Stimulated activated CD8-positive, alpha-beta memory T cell treated with anti-CD3 and anti-CD28 coated beads, Interleukin-7, amount 100 ng/mL, for 1 hour (primary cell): ENCODE results near the gene SPON1.
A peak's percentile ranks its signal among the peaks of the same experiment; 100 is the strongest.
"Not testable (repeated sequence)": the region's sequence is repeated elsewhere in the genome, so short reads cannot be mapped to it uniquely, and the experiment has no call there.

Source experiments
- DNase-seq, 2 donors: peaks; one replicate each; pipeline ENCODE4 v3.0.0-alpha.2; 2020; ENCODE audit warnings: low read depth in 2 of 2

SPON1 gene

GRCh38 chr11:14244926-14245325 lies 282.4 kb downstream of the SPON1 start:
- DNase-seq, result no peak

GRCh38 chr11:14245444-14245843 lies 282.9 kb downstream of the SPON1 start:
- no peak for DNase-seq

DNA sequence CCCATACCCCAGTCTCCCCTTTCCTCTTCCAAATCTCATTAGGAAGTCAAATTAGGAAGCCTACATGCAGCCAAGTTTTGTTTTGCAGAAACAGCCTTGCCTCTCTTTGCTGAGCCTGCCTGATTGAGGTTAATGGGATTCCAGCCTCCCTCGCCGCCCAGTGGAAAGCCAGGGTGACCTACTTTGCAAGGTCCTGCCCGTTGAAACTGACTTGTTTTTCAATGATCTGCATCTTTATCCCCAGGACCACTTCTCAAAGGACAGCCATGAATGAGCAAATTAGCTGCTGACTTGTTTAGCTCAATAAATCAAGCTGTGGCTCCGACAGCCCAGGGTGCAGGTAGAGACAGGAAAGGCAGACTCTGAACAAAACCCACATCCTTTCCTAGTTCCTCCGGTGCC lies 286.1 kb downstream of the SPON1 start:
- no peak for DNase-seq

DNA sequence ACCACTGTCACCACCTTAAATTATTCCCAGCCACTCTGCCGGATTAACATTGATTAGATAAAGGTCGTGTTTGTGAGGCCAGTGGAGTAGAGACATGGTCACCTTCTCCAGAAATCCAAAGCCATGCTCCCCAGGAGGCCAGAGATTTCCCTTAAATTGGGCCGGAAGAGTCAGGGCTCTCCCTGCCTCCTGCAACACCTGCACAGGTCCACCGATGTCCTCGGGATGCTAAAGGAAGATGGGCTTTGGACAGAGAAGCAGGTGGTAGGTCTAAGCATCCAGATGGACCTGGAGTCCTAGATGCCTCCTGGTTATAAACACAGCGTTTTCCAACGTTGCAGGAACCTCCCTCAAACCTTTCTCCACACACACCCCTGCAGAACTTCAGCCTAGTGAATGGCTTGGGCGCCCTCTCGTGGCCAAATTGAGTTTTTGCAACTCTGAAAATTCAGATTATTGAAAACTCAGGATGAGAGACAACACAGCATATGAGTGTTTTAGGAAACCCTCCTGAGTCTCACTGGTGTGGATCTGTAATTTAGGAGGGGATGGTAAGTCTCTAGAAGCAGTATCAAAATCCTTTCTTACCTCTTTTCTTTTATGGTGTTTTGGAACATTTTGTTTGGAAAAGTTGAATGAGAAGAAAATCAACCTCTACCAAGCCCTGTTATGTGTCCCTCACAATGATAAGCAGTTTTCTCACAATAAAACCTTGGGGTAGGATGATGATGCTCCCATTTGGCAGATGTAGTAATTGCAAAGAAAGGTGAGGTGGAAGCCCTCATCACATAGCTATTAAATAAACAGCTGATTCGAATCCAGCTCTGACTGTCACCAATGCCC lies 286.8 kb downstream of the SPON1 start:
- DNase-seq, result peak; percentile 41 to 52

DNA sequence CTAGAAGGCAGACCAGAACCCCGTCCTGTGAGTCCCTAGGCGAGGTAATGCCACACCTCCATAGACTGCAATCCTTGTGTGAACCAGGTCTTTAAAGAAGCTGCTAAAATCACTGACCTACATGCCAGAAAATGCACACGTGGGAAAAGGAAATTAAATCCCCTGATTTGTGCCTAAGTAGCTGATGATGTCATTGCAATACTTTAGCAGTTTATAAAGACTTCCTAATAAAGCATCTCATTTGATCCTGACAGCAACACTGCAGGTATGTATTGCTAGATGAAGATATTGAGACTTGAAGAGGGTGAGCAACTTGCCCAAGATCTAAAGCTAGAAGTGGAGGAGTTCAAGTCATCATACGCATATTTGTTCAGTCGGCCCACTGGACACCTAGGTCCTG lies 289.2 kb downstream of the SPON1 start:
- no peak for DNase-seq

DNA sequence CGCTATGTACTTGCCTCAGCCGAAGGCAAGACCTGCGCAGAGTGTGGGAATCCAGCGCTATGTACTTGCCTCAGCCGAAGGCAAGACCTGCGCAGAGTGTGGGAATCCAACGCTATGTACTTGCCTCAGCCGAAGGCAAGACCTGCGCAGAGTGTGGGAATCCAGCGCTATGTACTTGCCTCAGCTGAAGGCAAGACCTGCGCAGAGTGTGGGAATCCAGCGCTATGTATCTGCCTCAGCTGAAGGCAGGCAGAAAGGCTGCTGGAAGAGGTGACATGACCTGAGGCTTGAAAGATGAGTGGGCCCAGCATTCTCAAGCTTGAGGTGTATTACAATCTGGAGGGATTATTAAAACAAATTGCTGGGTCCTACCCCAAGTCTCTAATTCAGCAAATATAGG lies 290.0 kb downstream of the SPON1 start:
- not testable (repeated sequence) for DNase-seq

DNA sequence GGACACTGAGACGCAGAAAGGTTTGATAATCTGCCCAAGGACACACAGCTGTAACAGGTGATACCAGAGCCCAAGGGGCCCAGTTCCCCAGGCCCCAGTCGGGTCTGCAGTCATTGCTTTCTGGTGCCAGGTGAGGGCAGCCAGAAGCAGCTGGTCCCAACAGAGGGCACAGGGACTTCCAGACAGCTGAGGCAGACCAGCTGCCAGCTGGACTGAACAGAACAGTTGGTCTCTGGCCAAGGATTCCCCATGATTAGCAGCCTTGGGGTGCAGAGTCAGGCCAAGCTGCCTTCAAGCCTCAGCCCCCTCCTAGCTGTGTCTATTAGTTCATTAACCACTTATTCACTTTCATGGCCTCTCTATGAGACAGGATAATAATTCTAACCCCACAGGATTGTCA lies 290.9 kb downstream of the SPON1 start:
- DNase-seq, result no peak

GRCh38 chr11:14253840-14254239 lies 291.3 kb downstream of the SPON1 start:
- DNase-seq, result no peak

DNA sequence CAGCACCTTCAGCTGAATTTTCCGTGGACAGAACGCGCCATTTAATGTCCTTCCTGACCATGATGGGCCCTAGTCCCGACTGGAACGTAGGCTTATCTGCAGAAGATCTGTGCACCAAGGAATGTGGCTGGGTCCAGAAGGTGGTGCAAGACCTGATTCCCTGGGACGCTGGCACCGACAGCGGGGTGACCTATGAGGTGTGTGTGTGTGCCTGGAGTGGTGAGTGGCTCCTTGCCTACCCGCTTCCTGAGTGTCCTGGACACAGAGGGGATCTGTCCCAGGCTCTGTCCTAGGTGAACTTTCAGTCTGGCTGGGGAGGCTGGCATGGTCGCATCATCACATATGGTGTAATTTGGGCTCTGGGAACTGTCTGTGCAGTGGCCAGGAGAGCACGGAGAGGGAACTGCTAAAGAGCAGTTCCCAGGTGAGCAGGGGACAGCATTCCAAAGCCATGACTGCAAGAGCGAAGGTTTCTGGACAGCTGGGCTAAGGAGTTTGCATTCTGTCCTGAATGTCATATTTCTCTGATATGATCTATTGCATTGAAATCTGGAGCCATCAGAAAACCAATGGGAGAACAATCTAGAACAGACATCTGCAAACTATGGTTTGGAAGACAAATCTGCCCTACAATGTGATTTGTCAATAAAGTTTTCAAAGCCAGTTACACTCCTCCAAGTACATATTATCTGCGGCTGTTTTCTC lies 292.2 kb downstream of the SPON1 start:
- DNase-seq, result no peak

- no peak for DNase-seq
Measured at GRCh38 chr11:14255238-14255534, 292.7 kb downstream of the SPON1 start.

GRCh38 chr11:14258221-14258935 lies 295.9 kb downstream of the SPON1 start:
- DNase-seq, result no peak

GRCh38 chr11:14259186-14259784 lies 296.8 kb downstream of the SPON1 start:
- no peak for DNase-seq

DNA sequence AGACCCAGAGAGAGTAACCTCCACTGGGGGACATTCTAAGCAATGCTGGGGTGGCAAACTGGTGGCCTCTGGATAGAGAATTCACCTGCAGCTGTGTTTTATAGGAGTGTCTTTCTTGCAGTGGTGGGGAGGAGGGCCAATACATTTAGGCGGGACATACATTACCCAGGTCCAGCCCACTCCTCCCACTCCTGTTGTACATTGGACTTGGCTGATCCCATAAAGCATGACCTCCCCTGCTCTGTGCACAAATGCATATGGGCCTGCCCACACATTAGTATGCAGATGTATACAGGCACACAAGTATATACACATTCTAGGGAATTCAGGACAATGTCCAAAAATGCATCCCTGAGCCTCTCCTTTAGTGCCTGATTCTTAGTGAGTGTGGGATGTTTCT lies 297.4 kb downstream of the SPON1 start:
- no peak for DNase-seq

DNA sequence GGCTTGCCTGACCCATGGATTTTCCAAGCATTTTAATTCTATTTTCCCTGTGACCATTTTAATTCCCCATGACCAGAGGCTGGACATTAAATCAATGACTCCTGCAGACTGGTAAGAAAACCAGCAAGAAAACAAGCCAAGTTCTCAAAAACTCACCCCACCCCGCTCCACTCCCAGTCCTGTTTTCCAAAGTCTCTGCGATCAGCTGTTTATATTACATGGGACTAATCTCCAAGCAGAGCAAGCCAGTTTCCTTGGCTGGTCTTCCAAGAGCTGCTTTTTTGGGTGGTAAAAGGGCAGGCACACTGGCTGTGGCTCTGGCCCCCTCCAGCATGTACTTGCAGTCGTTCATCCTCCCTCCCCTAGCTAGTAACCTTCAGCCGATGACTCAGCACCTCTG lies 298.5 kb downstream of the SPON1 start:
- no peak for DNase-seq

GRCh38 chr11:14262271-14262846 lies 299.8 kb downstream of the SPON1 start:
- no peak for DNase-seq

GRCh38 chr11:14264966-14265365 lies 302.4 kb downstream of the SPON1 start:
- DNase-seq, result no peak

GRCh38 chr11:14266622-14267021 lies 304.1 kb downstream of the SPON1 start:
- no peak for DNase-seq

GRCh38 chr11:14267861-14268635 lies 305.5 kb downstream of the SPON1 start:
- DNase-seq, result no peak

GRCh38 chr11:14269692-14270573 lies 307.4 kb downstream of the SPON1 start:
- DNase-seq, result no peak
